HepG2 (cell line): ENCODE results near the gene U2AF1L4. TPM values are rescaled to one million over a fixed set of nuclear protein-coding genes. Genes with fewer than 3 reads are reported as not detected.

ENCODE experiments used
- ADNP ChIP-seq: sonication (generic); formaldehyde crosslinking; IDR thresholded peaks from 2 replicates; pipeline ENCODE4 v1.4.0; 2020; ENCODE audit warnings: missing genetic modification reagents
- ARID4A ChIP-seq: sonication (generic); formaldehyde crosslinking; IDR thresholded peaks from 2 replicates; pipeline ENCODE4 v1.5.0; 2020; ENCODE audit warnings: mild to moderate bottlenecking, missing genetic modification reagents, borderline replicate concordance
- ATF1 ChIP-seq: IDR thresholded peaks from 2 replicates; pipeline ENCODE4 v1.6.1; 2016; ENCODE audit warnings: mild to moderate bottlenecking, control low read depth
- ATF6 ChIP-seq: sonication (generic); formaldehyde crosslinking; conservative IDR thresholded peaks from 2 replicates; pipeline ENCODE4 v1.4.0; 2020; ENCODE audit warnings: missing genetic modification reagents
- CBX1 ChIP-seq: IDR thresholded peaks from one replicate; pipeline ENCODE4 v1.6.1; 2016; ENCODE audit warnings: antibody characterized with exemption, low read depth
- CENPT ChIP-seq: sonication (generic); formaldehyde crosslinking; IDR thresholded peaks from 2 replicates; pipeline ENCODE4 v1.8.0; 2022; ENCODE audit warnings: low read depth, mild to moderate bottlenecking, moderate library complexity, missing genetic modification reagents
- DMAP1 ChIP-seq: IDR thresholded peaks from 2 replicates; pipeline ENCODE4 v1.6.1; 2016
- ELF3 ChIP-seq: IDR thresholded peaks from 2 replicates; pipeline ENCODE4 v1.6.1; 2016; ENCODE audit warnings: missing genetic modification reagents, missing compliant biosample characterization
- FOXO4 ChIP-seq: sonication (generic); formaldehyde crosslinking; conservative IDR thresholded peaks from 2 replicates; pipeline ENCODE4 v1.8.1; 2023; ENCODE audit warnings: missing genetic modification reagents
- HCFC1 ChIP-seq: fragments of 150-350 bp; IDR thresholded peaks from 2 replicates; pipeline ENCODE4 v1.6.1; 2014; ENCODE audit warnings: low read depth, low read length
- HOXA3 ChIP-seq: sonication (generic); formaldehyde crosslinking; IDR thresholded peaks from 2 replicates; pipeline ENCODE4 v1.5.0; 2020; ENCODE audit warnings: missing genetic modification reagents
- KDM6A ChIP-seq: IDR thresholded peaks from 2 replicates; pipeline ENCODE4 v1.6.1; 2016; ENCODE audit warnings: low read depth
- RAD51 ChIP-seq: fragments of 450-650 bp; IDR thresholded peaks from 2 replicates; pipeline ENCODE4 v1.6.1; 2016; ENCODE audit warnings: borderline replicate concordance
- SKI ChIP-seq: fragments of 450-650 bp; IDR thresholded peaks from one replicate; pipeline ENCODE4 v1.6.1; 2018; ENCODE audit warnings: mild to moderate bottlenecking; ENCODE audit not compliant: partially characterized antibody
- SOX13 ChIP-seq, 3 experiments: fragments of 450-650 bp in 1 of 3; sonication (generic) in 1 of 3; formaldehyde crosslinking in 1 of 3; IDR thresholded peaks in 2 of 3; conservative IDR thresholded peaks in 1 of 3; 2 replicates each; pipeline versions ENCODE4 v1.5.0 to v1.6.1; 2016 to 2020; ENCODE audit warnings: antibody characterized with exemption in 1 of 3, mild to moderate bottlenecking in 1 of 3, missing compliant biosample characterization in 1 of 3, missing genetic modification reagents in 1 of 3, moderate library complexity in 1 of 3
- ZBTB39 ChIP-seq: sonication (generic); formaldehyde crosslinking; IDR thresholded peaks from 2 replicates; pipeline ENCODE4 v1.5.0; 2020; ENCODE audit warnings: missing genetic modification reagents
- ZIK1 ChIP-seq: sonication (generic); formaldehyde crosslinking; IDR thresholded peaks from 2 replicates; pipeline ENCODE4 v1.5.0; 2020; ENCODE audit warnings: mild to moderate bottlenecking, low read depth, missing genetic modification reagents, borderline replicate concordance
- ZNF282 ChIP-seq: fragments of 450-650 bp; IDR thresholded peaks from 2 replicates; pipeline ENCODE4 v1.6.1; 2018; ENCODE audit not compliant: partially characterized antibody
- ZNF350 ChIP-seq: sonication (generic); formaldehyde crosslinking; IDR thresholded peaks from 2 replicates; pipeline ENCODE4 v1.4.0; 2020; ENCODE audit warnings: mild to moderate bottlenecking, low read depth, missing genetic modification reagents, borderline replicate concordance
- ZNF577 ChIP-seq: sonication (generic); formaldehyde crosslinking; IDR thresholded peaks from 2 replicates; pipeline ENCODE4 v1.4.0; 2020; ENCODE audit warnings: mild to moderate bottlenecking, low read depth, missing genetic modification reagents, borderline replicate concordance
- ZNF703 ChIP-seq: sonication (generic); formaldehyde crosslinking; IDR thresholded peaks from 2 replicates; pipeline ENCODE4 v1.5.1; 2020; ENCODE audit warnings: missing genetic modification reagents, mild to moderate bottlenecking, moderate library complexity, borderline replicate concordance
- polyA plus RNA-seq, 8 experiments: library from polyadenylated mRNA; depleted of rRNA in 3 of 8; stranded (reverse) in 7 of 8; unstranded in 1 of 8; fragments of >200 nt; fragmentation: Illumina TruSeq in 4 of 8; extraction: Trizol in 4 of 8; gene quantifications; 2 replicates each; pipeline versions ENCODE4 v1.2.1 to v1.2.3, GENCODE V29; 2011 to 2016; ENCODE audit warnings: low read depth in 4 of 8, missing spikeins in 1 of 8, mixed read lengths in 1 of 8; ENCODE audit not compliant: insufficient read depth in 1 of 8
- total RNA-seq, 5 experiments: library from RNA; depleted of rRNA; stranded (reverse); fragments of >200 nt; fragmentation: Illumina TruSeq; extraction: Trizol; gene quantifications; 2 replicates each; pipeline ENCODE4 v1.2.3, GENCODE V29; 2016; ENCODE audit warnings: low read depth in 1 of 5

U2AF1L4 gene
- total and polyA plus RNA-seq, 2 of the 13 experiments (the other 11 are each of a cell fraction or from before 2014, with no cell fraction given): 7.9 to 15.4 TPM

GRCh38 chr19:35717665-35718344 lies 27.4 kb downstream of the U2AF1L4 start, which contains the start of gene KMT2B (continued):
- TF ChIP-seq ZBTB39 (CRISPR knock-in tag) (no peak), SKI (peak; percentile 9), ZNF282 (no peak), FOXO4 (CRISPR knock-in tag) (no peak), ATF6 (no peak), ZIK1 (CRISPR knock-in tag) (no peak), RAD51 (no peak), ZNF577 (CRISPR knock-in tag) (no peak), ELF3 (CRISPR knock-in tag) (peak; percentile 51; the same call in 1 of the 2 replicates), ZNF703 (no peak), HCFC1 (peak; percentile 72), CENPT (CRISPR knock-in tag) (no peak), ADNP (CRISPR knock-in tag) (no peak), ARID4A (no peak), KDM6A (CRISPR knock-in tag) (no peak), SOX13 (IDR thresholded peaks at IDR 0.05) (no peak), SOX13 (CRISPR knock-in tag; conservative IDR thresholded peaks at IDR 0.05 in 1 of 2, IDR thresholded peaks at IDR 0.05 in 1 of 2) (no peak), ATF1 (peak; percentile 67), HOXA3 (CRISPR knock-in tag) (peak; percentile 53; the same call in 1 of the 2 replicates), ZNF350 (no peak), CBX1 (no peak), DMAP1 (CRISPR knock-in tag) (no peak)
